Measurements from ENCODE around the gene COA6. TPM values are rescaled to one million over a fixed set of nuclear protein-coding genes. Genes with fewer than 3 reads are reported as not detected.
A peak's percentile ranks its signal among the peaks of the same experiment; 100 is the strongest.
"Not testable (repeated sequence)": the region's sequence is repeated elsewhere in the genome, so short reads cannot be mapped to it uniquely, and the experiment has no call there.

COA6 gene
- total RNA-seq, 1 donor from 2014 or later: 68.3 TPM

DNA sequence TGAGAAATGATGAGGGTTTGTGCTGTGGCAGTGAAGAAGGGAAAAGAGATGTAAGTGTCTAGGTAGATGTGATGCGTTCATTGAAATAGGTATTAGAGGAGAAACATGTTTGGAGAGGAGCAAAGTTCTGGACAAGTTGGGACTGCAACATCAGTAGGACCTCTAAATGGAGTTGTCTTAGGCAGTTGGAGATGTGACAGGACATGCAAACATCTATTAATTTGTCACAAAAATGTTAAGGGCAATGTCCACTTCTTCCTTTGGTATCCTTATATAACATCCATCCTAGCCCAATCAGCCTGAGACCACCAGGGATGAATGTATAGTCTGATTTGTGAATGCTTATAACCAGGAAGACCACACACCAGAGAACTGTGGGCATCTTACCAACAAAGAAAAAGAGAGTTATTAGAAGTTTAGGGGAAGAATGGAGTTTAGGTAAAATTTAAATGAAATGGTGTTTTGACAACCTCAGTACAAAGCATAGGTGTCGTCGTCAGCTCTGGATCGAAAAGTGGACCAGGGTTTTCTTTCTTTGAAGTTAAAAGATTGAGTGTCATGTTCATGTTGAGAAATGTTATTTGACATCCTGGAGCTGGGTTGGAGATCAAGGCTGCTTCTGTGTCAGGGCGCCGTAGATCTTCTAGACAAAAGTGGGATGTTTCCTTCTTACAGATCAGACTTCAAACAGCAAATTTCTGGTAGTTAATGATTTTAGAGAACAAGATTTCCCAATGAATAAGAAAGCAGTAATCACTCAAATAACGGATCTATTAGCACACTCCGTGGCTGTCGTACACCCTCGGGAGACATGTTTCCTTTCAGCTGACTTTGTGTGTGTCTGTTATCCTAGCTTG lies 8.7 kb downstream of the COA6 start:
- Mint-ChIP-seq H3K27me3 (no peaks in the 10 kb centered on the region), H3K4me3 (no peak overlapping the region), H3K4me1 (peaks cover 23% of the 10 kb centered on the region), H3K27ac (peak overlapping the region; percentile 2), H3K36me3 (ENCODE audit: low read depth) (peaks cover 67% of the 10 kb centered on the region), H3K9me3 (peaks cover 6% of the 10 kb centered on the region)
- DNase-seq: no peak
- intact Hi-C loops (cut with micrococcal nuclease): no loop called here

DNA sequence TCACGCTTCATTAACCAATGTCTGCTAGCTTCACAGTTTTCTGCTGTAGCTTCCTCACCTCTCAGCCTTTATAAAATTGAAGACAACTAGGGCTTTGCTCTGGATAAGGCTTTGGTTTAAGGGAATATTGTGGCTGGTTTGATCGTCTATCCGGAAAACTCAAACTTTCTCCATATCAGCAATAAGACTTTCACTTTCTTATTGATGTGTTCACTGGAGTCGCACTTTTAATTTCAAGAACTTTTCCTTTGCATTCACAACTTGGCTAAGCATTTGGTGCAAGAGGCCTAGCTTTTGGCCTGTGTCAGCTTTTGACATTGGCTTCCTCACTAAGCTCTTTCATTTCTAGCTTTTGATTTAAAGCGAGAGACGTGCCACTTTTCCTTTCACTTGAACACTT lies 12.9 kb downstream of the COA6 start:
- peak overlapping the region; percentile 25 for H3K27ac Mint-ChIP-seq

DNA sequence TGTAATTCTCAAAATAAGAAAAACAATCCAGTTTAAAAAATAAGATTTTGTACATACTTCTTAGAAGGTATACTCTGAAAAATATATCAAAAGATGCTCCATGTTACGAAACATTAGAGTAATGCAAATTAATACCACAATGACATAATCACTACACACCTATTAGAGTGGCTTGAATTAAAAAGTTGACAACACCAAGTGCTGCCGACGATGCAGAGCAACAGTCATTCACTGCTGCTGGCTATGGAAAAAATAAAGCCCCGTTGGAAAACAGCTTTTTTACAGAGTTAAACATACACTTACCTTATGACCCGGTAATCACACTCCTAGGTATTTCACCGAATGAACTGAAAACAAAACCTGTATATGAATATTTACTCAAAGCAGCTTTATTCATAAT lies 14.8 kb downstream of the COA6 start:
- DNase-seq: no peak
- H3K9me3 Mint-ChIP-seq: no peaks in the 10 kb centered on the region
- H3K27me3 Mint-ChIP-seq: no peaks in the 10 kb centered on the region
- intact Hi-C loops (cut with micrococcal nuclease): no loop called here
- peaks cover 43% of the 10 kb centered on the region for H3K36me3 Mint-ChIP-seq (ENCODE audit: low read depth)
- H3K27ac Mint-ChIP-seq: no peak overlapping the region
- peaks cover 10% of the 10 kb centered on the region for H3K4me1 Mint-ChIP-seq
- no peak overlapping the region for H3K4me3 Mint-ChIP-seq

More for the DNA sequence above, 12.9 kb downstream of the COA6 start:
- H3K9me3 Mint-ChIP-seq: no peaks in the 10 kb centered on the region
- H3K4me1 Mint-ChIP-seq: peaks cover 14% of the 10 kb centered on the region
- no peak overlapping the region for H3K4me3 Mint-ChIP-seq
- peaks cover 44% of the 10 kb centered on the region for H3K36me3 Mint-ChIP-seq (ENCODE audit: low read depth)
- intact Hi-C loops (cut with micrococcal nuclease): no loop called here
- DNase-seq: no peak
- no peaks in the 10 kb centered on the region for H3K27me3 Mint-ChIP-seq

DNA sequence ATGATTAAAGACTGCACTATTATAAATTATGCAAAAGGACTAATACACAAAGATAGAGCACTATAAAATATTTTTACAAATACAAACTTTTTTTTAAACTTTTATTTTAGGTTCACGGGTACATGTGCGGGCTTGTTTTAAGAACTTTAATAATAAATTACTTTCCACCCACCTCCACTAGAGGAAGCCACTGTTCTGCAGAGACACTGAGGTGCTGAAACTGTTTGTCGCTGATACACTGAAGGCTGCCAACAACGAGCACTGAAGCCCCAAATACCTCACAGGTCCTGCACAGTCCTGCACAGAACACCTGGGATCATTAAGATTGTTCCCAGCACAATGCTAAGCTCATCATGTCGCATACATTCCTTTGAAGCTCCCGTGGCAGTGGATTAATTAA lies 19.9 kb downstream of the COA6 start:
- intact Hi-C loops (cut with micrococcal nuclease): no loop called here

DNA sequence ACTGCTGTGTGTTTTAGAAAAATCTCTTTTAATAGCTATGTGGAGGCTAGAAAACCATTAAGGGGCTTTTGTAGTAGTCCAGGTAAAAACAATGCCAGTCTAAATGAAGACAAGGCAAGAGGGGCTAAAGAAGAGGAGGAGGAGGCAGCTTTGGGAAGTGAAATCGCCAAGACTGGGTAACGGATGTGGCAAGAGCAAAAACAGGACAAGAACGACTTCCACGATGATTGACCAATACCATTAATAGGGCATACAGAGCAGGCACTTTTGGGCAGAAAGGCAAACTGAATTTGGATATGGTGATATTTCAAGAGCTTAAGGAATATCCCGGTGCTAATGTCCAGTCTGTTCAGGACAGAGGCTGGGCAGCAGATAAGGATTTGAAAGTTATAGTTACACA lies 22.0 kb downstream of the COA6 start:
- Mint-ChIP-seq H3K4me1 (peaks cover 22% of the 10 kb centered on the region), H3K36me3 (ENCODE audit: low read depth) (peaks cover 40% of the 10 kb centered on the region), H3K27me3 (no peaks in the 10 kb centered on the region), H3K9me3 (no peaks in the 10 kb centered on the region), H3K4me3 (no peak overlapping the region), H3K27ac (peak overlapping the region; percentile 19)
- peak; percentile 46 for DNase-seq
- intact Hi-C loops (cut with micrococcal nuclease): no loop called here

More for the DNA sequence above, 19.9 kb downstream of the COA6 start:
- no peak overlapping the region for H3K27ac Mint-ChIP-seq
- peaks cover 38% of the 10 kb centered on the region for H3K36me3 Mint-ChIP-seq (ENCODE audit: low read depth)
- H3K4me3 Mint-ChIP-seq: no peak overlapping the region
- peaks cover 7% of the 10 kb centered on the region for H3K4me1 Mint-ChIP-seq
- no peaks in the 10 kb centered on the region for H3K9me3 Mint-ChIP-seq
- H3K27me3 Mint-ChIP-seq: no peaks in the 10 kb centered on the region
- DNase-seq: peak; percentile 59

DNA sequence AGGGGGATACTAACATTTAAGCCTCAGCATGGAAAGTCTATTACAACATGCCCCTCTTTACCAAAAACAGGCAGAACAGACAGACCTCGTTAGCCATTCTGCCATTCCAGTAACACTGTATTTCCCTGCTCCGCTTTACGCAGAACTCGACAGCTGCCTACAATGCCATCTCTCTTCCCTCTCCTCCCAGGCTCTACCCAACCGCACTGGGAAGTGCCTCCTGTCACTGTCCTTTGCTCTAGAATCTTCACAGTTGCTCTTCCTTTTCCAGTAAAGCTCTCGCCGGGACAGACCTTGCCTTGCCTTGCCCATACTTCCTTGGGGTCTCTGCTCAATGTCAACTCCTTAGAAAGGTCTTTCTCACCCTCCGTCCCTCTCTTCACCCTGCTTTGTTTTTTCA lies 22.8 kb downstream of the COA6 start:
- intact Hi-C loops (cut with micrococcal nuclease): no loop called here

DNA sequence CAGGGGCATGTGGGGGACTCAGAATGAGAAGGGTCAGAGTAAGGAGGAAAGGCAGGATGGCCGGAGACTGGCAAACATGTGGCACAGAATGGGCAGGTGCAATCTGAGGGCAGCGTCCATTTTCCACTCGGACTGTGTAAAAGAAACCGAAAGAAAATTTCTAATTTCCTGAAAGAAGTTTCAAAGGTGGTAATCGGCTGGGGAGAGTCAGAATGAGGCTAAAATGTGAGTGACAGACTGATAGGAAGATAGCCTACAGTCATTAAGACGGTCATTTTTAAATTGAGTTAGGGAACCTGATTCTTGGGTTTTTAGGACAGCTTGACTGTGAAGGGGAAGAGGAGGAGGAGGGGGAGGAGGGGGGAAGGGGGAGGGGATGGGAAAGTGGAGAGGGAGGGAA lies 23.6 kb downstream of the COA6 start:
- intact Hi-C loops (cut with micrococcal nuclease): no loop called here
- peaks cover 40% of the 10 kb centered on the region for H3K36me3 Mint-ChIP-seq (ENCODE audit: low read depth)
- H3K4me3 Mint-ChIP-seq: peak overlapping the region; percentile 11

More for the DNA sequence above, 22.8 kb downstream of the COA6 start:
- Mint-ChIP-seq H3K36me3 (ENCODE audit: low read depth) (peaks cover 41% of the 10 kb centered on the region), H3K9me3 (no peaks in the 10 kb centered on the region), H3K4me3 (no peak overlapping the region), H3K27me3 (no peaks in the 10 kb centered on the region), H3K4me1 (peaks cover 28% of the 10 kb centered on the region), H3K27ac (peak overlapping the region; percentile 10)
- peak; percentile 48 for DNase-seq

DNA sequence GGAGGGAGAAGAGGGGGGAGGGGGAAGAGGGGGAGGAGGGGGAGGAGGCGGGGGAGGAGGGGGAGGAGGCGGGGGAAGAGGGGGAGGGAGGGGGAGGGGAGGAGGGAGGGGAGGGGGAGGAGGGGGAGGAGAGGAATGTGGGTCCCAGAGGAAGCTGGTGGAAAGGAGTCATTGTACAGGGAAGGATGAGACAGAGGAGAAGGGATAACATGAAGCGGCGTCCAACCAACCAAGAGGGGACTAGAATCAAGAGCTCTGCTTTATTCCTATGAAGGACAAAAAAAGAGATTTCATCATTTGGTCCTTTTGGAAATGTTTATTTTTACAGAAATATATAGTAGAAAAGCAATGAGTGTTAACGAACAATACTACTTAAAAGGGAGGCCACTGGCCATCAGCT lies 24.5 kb downstream of the COA6 start:
- H3K27me3 Mint-ChIP-seq: no peaks in the 10 kb centered on the region
- intact Hi-C loops (cut with micrococcal nuclease): no loop called here
- peaks cover 38% of the 10 kb centered on the region for H3K4me1 Mint-ChIP-seq
- peaks cover 38% of the 10 kb centered on the region for H3K36me3 Mint-ChIP-seq (ENCODE audit: low read depth)
- peak; percentile 52 for DNase-seq
- no peak overlapping the region for H3K4me3 Mint-ChIP-seq
- no peak overlapping the region for H3K27ac Mint-ChIP-seq
- no peaks in the 10 kb centered on the region for H3K9me3 Mint-ChIP-seq

More for the DNA sequence above, 23.6 kb downstream of the COA6 start:
- peaks cover 35% of the 10 kb centered on the region for H3K4me1 Mint-ChIP-seq
- H3K27me3 Mint-ChIP-seq: no peaks in the 10 kb centered on the region
- H3K27ac Mint-ChIP-seq: peak overlapping the region; percentile 80
- peak; percentile 50 for DNase-seq
- H3K9me3 Mint-ChIP-seq: no peaks in the 10 kb centered on the region

DNA sequence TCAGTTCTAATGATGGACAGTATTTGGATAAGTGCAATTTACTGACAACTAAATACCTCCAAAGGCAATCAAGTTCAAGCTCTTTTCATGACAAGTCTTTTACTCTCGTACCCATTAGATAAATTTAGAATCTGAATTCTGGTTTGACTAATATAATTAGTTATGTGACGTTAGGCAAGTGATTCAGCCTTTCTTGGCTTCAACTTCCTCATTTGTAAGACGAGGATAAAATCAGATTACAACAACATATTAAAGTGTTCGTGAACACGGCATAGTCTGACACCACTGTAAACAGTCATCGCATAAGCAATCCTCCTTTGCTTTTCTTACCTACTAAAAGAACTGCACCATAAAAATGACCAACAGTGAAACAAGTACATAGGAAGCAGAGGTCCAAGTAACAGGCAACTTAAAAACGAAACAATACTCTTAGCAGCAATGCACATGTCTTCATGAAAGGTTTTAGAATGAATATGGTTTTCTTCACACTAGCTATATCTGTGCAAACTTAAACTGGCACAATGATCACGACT lies 25.7 kb downstream of the COA6 start:
- Mint-ChIP-seq H3K27me3 (no peaks in the 10 kb centered on the region), H3K27ac (peak overlapping the region; percentile 84), H3K4me3 (peak overlapping the region; percentile 76), H3K9me3 (no peaks in the 10 kb centered on the region), H3K36me3 (ENCODE audit: low read depth) (peaks cover 40% of the 10 kb centered on the region), H3K4me1 (peaks cover 43% of the 10 kb centered on the region)
- DNase-seq: peak; percentile 64
- intact Hi-C loops (cut with micrococcal nuclease): loop anchor here (1.0 kb wide), 1 partner anchor 9 kb away; no protein-coding TSS in a partner anchor

DNA sequence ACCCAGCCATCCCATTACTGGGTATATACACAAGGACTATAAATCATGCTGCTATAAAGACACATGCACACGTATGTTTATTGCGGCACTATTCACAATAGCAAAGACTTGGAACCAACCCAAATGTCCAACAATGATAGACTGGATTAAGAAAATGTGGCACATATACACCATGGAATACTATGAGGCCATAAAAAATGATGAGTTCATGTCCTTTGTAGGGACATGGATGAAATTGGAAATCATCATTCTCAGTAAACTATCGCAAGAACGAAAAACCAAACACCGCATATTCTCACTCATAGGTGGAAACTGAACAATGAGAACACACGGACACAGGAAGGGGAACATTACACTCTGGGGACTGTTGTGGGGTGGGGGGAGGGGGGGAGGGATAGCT lies 26.3 kb downstream of the COA6 start:
- intact Hi-C loops (cut with micrococcal nuclease): loop anchor here (1.0 kb wide), 1 partner anchor 9 kb away; no protein-coding TSS in a partner anchor
- DNase-seq, H3K9me3 Mint-ChIP-seq, H3K27me3 Mint-ChIP-seq: not testable (repeated sequence)
- H3K4me3 Mint-ChIP-seq: peak overlapping the region; percentile 76
- peaks cover 43% of the 10 kb centered on the region for H3K4me1 Mint-ChIP-seq
- H3K36me3 Mint-ChIP-seq (ENCODE audit: low read depth): peaks cover 37% of the 10 kb centered on the region
- H3K27ac Mint-ChIP-seq: peak overlapping the region; percentile 84

DNA sequence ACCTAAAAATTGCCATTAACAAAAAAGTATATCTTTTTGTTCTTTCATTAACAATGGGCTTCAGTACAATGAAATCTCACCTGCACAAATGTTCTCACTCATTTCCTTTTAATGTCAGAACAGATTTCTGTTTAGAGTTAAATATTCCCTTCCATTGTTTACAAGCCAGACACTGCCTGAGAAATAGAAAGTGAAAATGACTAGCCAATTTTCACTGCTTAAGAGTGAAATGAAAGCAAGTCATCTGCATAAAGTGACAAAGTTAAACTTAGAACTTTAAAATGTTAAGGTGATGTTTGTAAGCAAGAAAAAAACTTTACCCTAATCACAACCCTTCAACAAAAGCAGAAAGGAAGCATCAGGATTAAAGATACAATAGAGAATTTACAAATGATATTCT lies 27.5 kb downstream of the COA6 start:
- Mint-ChIP-seq H3K4me1 (peaks cover 49% of the 10 kb centered on the region), H3K27ac (peak overlapping the region; percentile 75), H3K36me3 (ENCODE audit: low read depth) (peaks cover 38% of the 10 kb centered on the region), H3K9me3 (no peaks in the 10 kb centered on the region), H3K27me3 (no peaks in the 10 kb centered on the region), H3K4me3 (peak overlapping the region; percentile 65)
- intact Hi-C loops (cut with micrococcal nuclease): loop anchor here (1.0 to 10.0 kb wide), 5 partner anchors 27 to 286 kb away; partner anchors contain the start of genes COA6 and TARBP1
- peak; percentile 63 for DNase-seq

DNA sequence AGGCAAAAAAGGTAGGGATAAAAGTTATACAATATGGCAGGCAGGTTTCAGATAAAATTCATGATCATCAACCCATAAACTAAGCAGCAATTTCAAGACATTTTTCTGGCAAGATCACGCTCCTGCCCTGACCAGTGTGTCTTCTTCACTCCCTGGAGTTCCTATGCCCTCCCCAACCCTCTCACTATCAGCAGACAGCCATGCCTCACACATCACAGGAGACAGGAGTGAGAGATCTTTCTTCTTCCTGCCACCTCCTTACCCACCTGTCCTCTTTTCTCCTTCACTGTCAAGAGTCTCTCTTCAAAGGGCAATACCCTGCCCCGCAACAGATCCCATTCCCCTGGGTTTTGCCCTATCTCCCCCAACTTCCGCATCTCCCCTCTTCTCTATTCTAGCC lies 28.4 kb downstream of the COA6 start:
- peaks cover 51% of the 10 kb centered on the region for H3K4me1 Mint-ChIP-seq
- no peaks in the 10 kb centered on the region for H3K27me3 Mint-ChIP-seq
- H3K27ac Mint-ChIP-seq: peak overlapping the region; percentile 75
- intact Hi-C loops (cut with micrococcal nuclease): loop anchor here (1.0 to 10.0 kb wide), 5 partner anchors 28 to 287 kb away; partner anchors contain the start of genes COA6 and TARBP1
- H3K36me3 Mint-ChIP-seq (ENCODE audit: low read depth): peaks cover 36% of the 10 kb centered on the region
- peak; percentile 64 for DNase-seq
- no peaks in the 10 kb centered on the region for H3K9me3 Mint-ChIP-seq
- peak overlapping the region; percentile 65 for H3K4me3 Mint-ChIP-seq

DNA sequence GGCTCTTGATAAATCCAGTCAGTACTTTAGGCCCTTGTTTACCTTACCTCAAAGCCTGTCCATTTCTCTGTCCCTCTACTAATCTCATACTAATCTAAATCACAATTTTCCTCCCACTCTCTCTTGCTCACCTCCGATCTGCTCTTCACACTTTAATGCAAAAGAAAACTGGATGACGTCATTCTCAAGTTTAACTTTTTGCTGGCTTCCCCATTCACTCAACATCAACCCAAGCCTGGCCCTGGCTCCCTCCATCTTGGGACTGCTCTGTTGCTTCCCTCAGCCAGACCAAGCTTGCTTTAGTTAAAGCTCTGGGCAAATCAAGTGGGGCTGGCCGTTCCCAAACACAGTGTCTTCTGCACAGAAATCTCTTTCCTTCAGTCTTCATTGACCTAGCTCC lies 29.7 kb downstream of the COA6 start:
- H3K36me3 Mint-ChIP-seq (ENCODE audit: low read depth): peaks cover 39% of the 10 kb centered on the region
- peak; percentile 54 for DNase-seq
- H3K27ac Mint-ChIP-seq: peak overlapping the region; percentile 50
- H3K27me3 Mint-ChIP-seq: no peaks in the 10 kb centered on the region
- peaks cover 54% of the 10 kb centered on the region for H3K4me1 Mint-ChIP-seq
- H3K9me3 Mint-ChIP-seq: no peaks in the 10 kb centered on the region
- peak overlapping the region; percentile 4 for H3K4me3 Mint-ChIP-seq
- intact Hi-C loops (cut with micrococcal nuclease): loop anchor here (5.0 to 10.0 kb wide), 4 partner anchors 74 to 288 kb away; partner anchors contain the start of gene TARBP1

DNA sequence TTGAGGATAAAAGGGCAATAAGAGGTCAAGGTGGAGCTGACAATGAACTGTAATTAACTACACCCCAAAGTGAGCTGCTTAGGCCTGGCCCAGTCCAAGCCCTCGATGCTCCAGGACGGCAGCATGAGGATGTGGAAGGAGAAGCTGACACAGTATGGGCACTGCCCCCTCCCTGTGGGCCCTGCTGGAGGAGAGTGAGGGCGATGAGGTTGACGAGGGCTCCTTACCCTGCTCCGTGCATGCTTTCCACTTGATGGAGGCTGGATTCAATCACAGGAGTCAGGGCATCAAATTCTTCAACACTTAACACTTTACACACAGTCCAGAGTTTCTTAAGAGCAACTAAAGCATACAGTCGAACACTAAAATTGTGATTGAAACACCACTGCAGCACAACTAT lies 32.4 kb downstream of the COA6 start:
- H3K4me3 Mint-ChIP-seq: no peak overlapping the region
- no peaks in the 10 kb centered on the region for H3K9me3 Mint-ChIP-seq
- DNase-seq: peak; percentile 54
- H3K27ac Mint-ChIP-seq: peak overlapping the region; percentile 54
- no peaks in the 10 kb centered on the region for H3K27me3 Mint-ChIP-seq
- intact Hi-C loops (cut with micrococcal nuclease): loop anchor here (10.0 kb wide), 3 partner anchors 191 to 291 kb away; no protein-coding TSS in a partner anchor
- H3K4me1 Mint-ChIP-seq: peaks cover 49% of the 10 kb centered on the region
- peaks cover 43% of the 10 kb centered on the region for H3K36me3 Mint-ChIP-seq (ENCODE audit: low read depth)
